K562 (cell line): ENCODE results near the gene PGS1. TPM values are rescaled to one million over a fixed set of nuclear protein-coding genes. Genes with fewer than 3 reads are reported as not detected.

Source experiments
- ATAC-seq: fragments of 200-7000 bp; cut with Tn5 transposase; 3 replicates; pipeline ENCODE4 v1.9.1; 2020; ENCODE audit warnings: moderate library complexity
- BruUV-seq: library from RNA; stranded (reverse); fragments of 400-500 nt; replicated peaks from 2 replicates; lab custom pipeline; 2021; lab: Mats Ljungman, UMichigan
- CTCF ChIA-PET: fragments of 300-600 bp; formaldehyde crosslinking; extraction: SDS; loops from one replicate; lab custom pipeline; 2021; ENCODE audit warnings: low intra/inter-chr PET ratio; lab: Yijun Ruan, JAX
- POLR2A ChIA-PET: fragments of 300-600, 350-650 bp; sonication (Branson Sonifier 250); formaldehyde crosslinking; extraction: SDS; loops from one replicate; lab custom pipeline; 2021; ENCODE audit warnings: antibody characterized with exemption, inconsistent platforms; lab: Yijun Ruan, JAX
- DNase-seq, 4 experiments: peaks; one replicate each; pipeline versions ENCODE4 v3.0.0 to v3.0.0-alpha.2; 2011 to 2018; ENCODE audit warnings: low spot score in 3 of 4, mixed read lengths in 3 of 4; ENCODE audit errors: extremely low read depth in 1 of 4
- FAIRE-seq: peaks from 2 replicates; lab custom pipeline; 2011; peaks lifted over from hg19 to GRCh38; lab: Jason Lieb, UNC
- H2AFZ ChIP-seq: 2 replicates; pipeline ENCODE4 v1.6.0; 2011; ENCODE audit warnings: low read depth, low read length, control low read depth, inconsistent platforms
- H3K27ac ChIP-seq: fragments of 200-600 bp; 3 replicates; pipeline ENCODE4 v1.8.0; 2011; ENCODE audit warnings: low read depth, mild to moderate bottlenecking, control low read depth, inconsistent platforms, low read length, moderate library complexity, mixed read lengths; ENCODE audit errors: extremely low read depth
- H3K27me3 ChIP-seq, 2 experiments: fragments of 300-600 bp in 1 of 2; 2 replicates in 1 of 2; 3 replicates in 1 of 2; pipeline versions ENCODE4 v1.6.0 to v1.8.0; 2011; ENCODE audit warnings: inconsistent platforms in 2 of 2, low read length in 2 of 2, mild to moderate bottlenecking in 1 of 2, mixed read lengths in 1 of 2, moderate library complexity in 1 of 2; ENCODE audit not compliant: control insufficient read depth in 2 of 2, insufficient read depth in 2 of 2
- H3K36me3 ChIP-seq: fragments of 300-600 bp; 3 replicates; pipeline ENCODE4 v1.8.0; 2011; ENCODE audit warnings: mild to moderate bottlenecking, low read length, inconsistent platforms; ENCODE audit not compliant: control insufficient read depth, insufficient read depth
- H3K4me1 ChIP-seq, 2 experiments: fragments of 200-600 bp in 1 of 2; replicated peaks in 1 of 2; 2 replicates in 1 of 2; 3 replicates in 1 of 2; pipeline versions ENCODE4 v1.5.1 to v1.8.0; 2011; ENCODE audit warnings: inconsistent platforms in 2 of 2, low read length in 2 of 2, mild to moderate bottlenecking in 1 of 2, mixed read lengths in 1 of 2, moderate library complexity in 1 of 2; ENCODE audit not compliant: control insufficient read depth in 2 of 2, insufficient read depth in 2 of 2
- H3K4me2 ChIP-seq: 2 replicates; pipeline ENCODE4 v1.6.1; 2011; ENCODE audit warnings: low read length, control low read depth, inconsistent platforms, mixed read lengths; ENCODE audit not compliant: insufficient read depth
- H3K4me3 ChIP-seq: fragments of 200-600 bp; sonication (generic), shearing (Covaris generic); 2 replicates; pipeline ENCODE4 v1.5.1; 2016; ENCODE audit warnings: control low read depth, inconsistent platforms
- H3K79me2 ChIP-seq: fragments of 200-600 bp; 3 replicates; pipeline ENCODE4 v1.8.0; 2011; ENCODE audit warnings: low read length, inconsistent platforms; ENCODE audit not compliant: control insufficient read depth, insufficient read depth
- H3K9ac ChIP-seq, 2 experiments: 2 replicates each; pipeline versions ENCODE4 v1.6.0 to v1.6.1; 2011; ENCODE audit warnings: low read depth in 2 of 2, low read length in 2 of 2, control low read depth in 1 of 2, inconsistent platforms in 1 of 2, mild to moderate bottlenecking in 1 of 2, mixed read lengths in 1 of 2; ENCODE audit not compliant: insufficient read depth in 1 of 2
- H3K9me1 ChIP-seq: one replicate; pipeline ENCODE4 v1.6.0; 2011; ENCODE audit warnings: inconsistent platforms, mild to moderate bottlenecking, low read length, moderate library complexity; ENCODE audit not compliant: control insufficient read depth, insufficient read depth
- H3K9me3 ChIP-seq: replicated peaks from 2 replicates; pipeline ENCODE4 v1.5.1; 2011; ENCODE audit warnings: low read depth, low read length, inconsistent platforms; ENCODE audit not compliant: control insufficient read depth, insufficient read depth
- H4K20me1 ChIP-seq: replicated peaks from 2 replicates; pipeline ENCODE4 v1.6.1; 2011; ENCODE audit warnings: low read length, inconsistent platforms, mixed read lengths; ENCODE audit not compliant: control insufficient read depth, insufficient read depth
- HOXB6 ChIP-seq: fragments of 250-450 bp; sonication (Bioruptor Pico); IDR thresholded peaks from 2 replicates; pipeline ENCODE4 v1.5.1; 2022; ENCODE audit warnings: mild to moderate bottlenecking, borderline replicate concordance
- NFIC ChIP-seq: fragments of 450-650 bp; IDR thresholded peaks from 2 replicates; pipeline ENCODE4 v1.6.1; 2017; ENCODE audit warnings: mild to moderate bottlenecking, inconsistent platforms
- NFIX ChIP-seq: fragments of 250-450 bp; sonication (Bioruptor Pico); IDR thresholded peaks from 2 replicates; pipeline ENCODE4 v1.4.0; 2020; ENCODE audit warnings: low read depth, mild to moderate bottlenecking, moderate library complexity
- SMAD1 ChIP-seq: fragments of 150-350 bp; IDR thresholded peaks from 2 replicates; pipeline ENCODE4 v1.6.1; 2014; ENCODE audit warnings: low read length, low read depth; ENCODE audit not compliant: partially characterized antibody
- WGBS: fragments of 100-300 bp; shearing (Covaris generic); methylation state at CpG from one replicate; pipeline ENCODE4 v1.1.6; 2016; ENCODE audit warnings: low coverage, mixed read lengths; ENCODE audit not compliant: insufficient coverage; ENCODE audit errors: missing lambda C conversion rate; 5-methylcytosine and 5-hydroxymethylcytosine counted together
- in situ Hi-C: fragments of 300-500 bp; cut with MboI; formaldehyde crosslinking; loops from 4 replicates; pipeline ENCODE4 v1.15.0; 2018; ENCODE audit warnings: inconsistent platforms, mixed read lengths
- intact Hi-C: fragments of 100-400 bp; cut with micrococcal nuclease; formaldehyde crosslinking; loops from 2 replicates; pipeline ENCODE4 v1.14.2; 2022
- polyA plus RNA-seq, 8 experiments: library from polyadenylated mRNA; depleted of rRNA in 4 of 8; stranded (reverse) in 5 of 8; unstranded in 3 of 8; fragments of >200 nt; fragmentation: Nextera tagmentation in 2 of 8; fragmentation: Illumina TruSeq in 1 of 8; extraction: Ambion mirVana in 2 of 8; extraction: Trizol in 1 of 8; gene quantifications; 2 replicates each; pipeline versions ENCODE4 v1.2.1 to v1.2.3, GENCODE V29; 2011 to 2014; ENCODE audit warnings: inconsistent platforms in 1 of 8, missing spikeins in 1 of 8
- total RNA-seq, 7 experiments: library from RNA; depleted of rRNA in 6 of 7; stranded (reverse); fragments of >200 nt in 6 of 7; fragmentation: Illumina TruSeq in 2 of 7; extraction: Trizol in 2 of 7; gene quantifications; 2 replicates each; pipeline versions ENCODE4 v1.2.1 to v1.2.3, GENCODE V29; 2011 to 2021; ENCODE audit warnings: low replicate concordance in 1 of 7

PGS1 gene
- total and polyA plus RNA-seq, 9 of the 15 experiments (the other 6 are each of a cell fraction or from before 2014, with no cell fraction given), result 1.3 to 39.4 (median 22.3) TPM

DNA sequence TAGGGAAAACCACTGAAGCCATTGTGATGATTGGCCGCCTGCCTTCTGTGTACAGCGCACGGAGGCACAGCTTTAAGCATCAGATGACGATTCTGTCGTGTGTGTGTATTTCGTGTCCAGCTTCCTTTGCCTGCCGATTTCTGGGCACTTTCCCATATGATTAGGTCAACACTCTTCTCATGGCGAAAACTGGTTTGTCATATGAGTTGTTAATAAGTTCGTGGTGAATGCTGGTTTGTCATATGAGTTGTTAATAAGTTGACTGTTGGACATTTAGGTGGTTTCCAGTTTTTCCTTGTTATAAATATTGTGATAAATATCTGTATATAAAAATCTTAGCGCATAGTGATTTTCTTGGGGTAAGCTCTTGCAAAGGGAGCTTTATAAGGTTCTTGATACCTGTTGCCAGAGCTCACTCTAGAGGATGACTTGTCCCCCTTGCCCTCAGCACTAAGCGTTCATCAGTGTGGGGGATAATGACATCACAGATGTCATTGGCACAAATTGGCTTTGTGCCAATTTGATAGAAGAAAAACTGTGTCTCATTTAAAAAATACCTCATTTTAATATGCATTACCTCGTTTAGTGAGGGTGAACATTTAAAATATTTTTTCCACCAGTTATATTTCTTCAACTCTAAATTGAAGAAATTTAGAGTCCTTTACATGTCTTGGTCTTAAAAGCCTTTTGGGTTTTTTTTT is 40.0 kb downstream of the PGS1 start:
- H3K4me2 ChIP-seq, result no peak overlapping the region
- POLR2A ChIA-PET, result interaction anchor here (0.8 kb wide), 2 partner anchors 18 to 106 kb away, joined by 3 to 4 read pairs; no protein-coding TSS in a partner anchor
- peaks cover 77% of the 10 kb centered on the region; the same call in 2 of the 3 replicates for H3K36me3 ChIP-seq
- H2AFZ ChIP-seq, result no peak overlapping the region
- FAIRE-seq (peak; percentile 54), DNase-seq (no peak), ATAC-seq (no peak)
- no peak overlapping the region; the same call in 2 of the 3 replicates for H3K27ac ChIP-seq
- 67% methylated on average over 12 of the region's 12 CpGs for WGBS
- TF ChIP-seq HOXB6 (CRISPR knock-in tag), result no peak
- peak; percentile 77 for TF ChIP-seq SMAD1
- TF ChIP-seq NFIX (CRISPR knock-in tag), result peak; percentile 96
- TF ChIP-seq NFIC, result peak; percentile 98
- peaks cover 15 to 34% of the 10 kb centered on the region in 2 experiments for H3K4me1 ChIP-seq
- intact Hi-C loops, result no loop called here
- H4K20me1 ChIP-seq, result peaks cover 2% of the 10 kb centered on the region; the same call in 1 of the 2 replicates
- H3K9ac ChIP-seq, result no peak overlapping the region
- no peak overlapping the region for H3K4me3 ChIP-seq
- no peaks in the 10 kb centered on the region for H3K9me3 ChIP-seq
- in situ Hi-C loops, result no loop called here
- 0 out of 3 replicates have a peak, but pooled peaks cover 4% of the 10 kb centered on the region for H3K79me2 ChIP-seq
- no peaks in the 10 kb centered on the region for H3K27me3 ChIP-seq
- CTCF ChIA-PET, result interaction anchor here (0.9 kb wide), 1 partner anchor 399 kb away, joined by 3 read pairs; no protein-coding TSS in a partner anchor
- BruUV-seq, result no TSS peak
- peaks cover 2% of the 10 kb centered on the region for H3K9me1 ChIP-seq
